Epidermal melanocyte (primary cell): ENCODE results near the gene ZNF264.
"Not testable (repeated sequence)": the region's sequence is repeated elsewhere in the genome, so short reads cannot be mapped to it uniquely, and the experiment has no call there.

Experiments used
- DNase-seq: peaks from one replicate; pipeline ENCODE4 v3.0.0; 2011; ENCODE audit warnings: low spot score; ENCODE audit not compliant: insufficient read length

The ZNF264 gene

GRCh38 chr19:57191141-57192076 lies at the start of gene ZNF264:
ZNF264 (plus strand) TSS chr19:57191500; CDS start chr19:57191914, 414 bp downstream.
- DNase-seq = peak; percentile 77

- no peak for DNase-seq
Measured at GRCh38 chr19:57141699-57142098, 49.6 kb upstream of the ZNF264 start.

- no peak for DNase-seq
Measured at GRCh38 chr19:57152921-57153320, 38.4 kb upstream of the ZNF264 start.

GRCh38 chr19:57161985-57162539 lies 29.2 kb upstream of the ZNF264 start:
- DNase-seq = no peak

- DNase-seq = no peak
Measured at GRCh38 chr19:57165846-57166245, 25.5 kb upstream of the ZNF264 start.

- no peak for DNase-seq
Measured at GRCh38 chr19:57167385-57167784, 23.9 kb upstream of the ZNF264 start, which contains the start of gene DUXA. DUXA (minus strand) TSS chr19:57167485; CDS start chr19:57167443, 42 bp downstream.

GRCh38 chr19:57171551-57172081 lies 19.7 kb upstream of the ZNF264 start:
- no peak for DNase-seq

- no peak for DNase-seq
Measured at GRCh38 chr19:57190301-57190700, 999 bp upstream of the ZNF264 start.

GRCh38 chr19:57192077-57192420 lies 749 bp downstream of the ZNF264 start:
- no peak for DNase-seq

- no peak for DNase-seq
Measured at GRCh38 chr19:57192993-57193392, 1.7 kb downstream of the ZNF264 start.

- DNase-seq = not testable (repeated sequence)
Measured at GRCh38 chr19:57197874-57198273, 6.6 kb downstream of the ZNF264 start.

GRCh38 chr19:57202160-57202559 lies 10.9 kb downstream of the ZNF264 start:
- DNase-seq = no peak

- DNase-seq = no peak
Measured at GRCh38 chr19:57210381-57210780, 19.1 kb downstream of the ZNF264 start.

GRCh38 chr19:57212109-57212508 lies 20.8 kb downstream of the ZNF264 start:
- DNase-seq = no peak

- no peak for DNase-seq
Measured at GRCh38 chr19:57227502-57227901, 36.2 kb downstream of the ZNF264 start.

- DNase-seq = no peak
Measured at GRCh38 chr19:57231686-57232085, 40.4 kb downstream of the ZNF264 start.

- DNase-seq = no peak
Measured at GRCh38 chr19:57233207-57233606, 41.9 kb downstream of the ZNF264 start.

- DNase-seq = no peak
Measured at GRCh38 chr19:57239982-57240310, 48.6 kb downstream of the ZNF264 start.

GRCh38 chr19:57240311-57241090 lies 49.2 kb downstream of the ZNF264 start, which contains the start of gene ZNF805:
ZNF805 (plus strand) TSS chr19:57240632; CDS start chr19:57240892, 260 bp downstream.
- peak; percentile 93 for DNase-seq

- no peak for DNase-seq
Measured at GRCh38 chr19:57241176-57241575, 49.9 kb downstream of the ZNF264 start.

GRCh38 chr19:57242821-57243220 lies 51.5 kb downstream of the ZNF264 start:
- no peak for DNase-seq

- DNase-seq = no peak
Measured at GRCh38 chr19:57244513-57244912, 53.2 kb downstream of the ZNF264 start.
